ENCODE measurements around the gene SREK1IP1.
"Not testable (repeated sequence)": the region's sequence is repeated elsewhere in the genome, so short reads cannot be mapped to it uniquely, and the experiment has no call there.

SREK1IP1 gene

GRCh38 chr5:64763948-64764503 is 4.5 kb downstream of the SREK1IP1 start:
- DNase-seq: no peak

GRCh38 chr5:64759960-64760660 is 8.4 kb downstream of the SREK1IP1 start:
- DNase-seq: no peak

- DNase-seq: no peak
Observed at GRCh38 chr5:64758901-64759300, 9.6 kb downstream of the SREK1IP1 start.

- DNase-seq: no peak
Observed at GRCh38 chr5:64754066-64754465, 14.4 kb downstream of the SREK1IP1 start.

GRCh38 chr5:64749385-64749784 is 19.1 kb downstream of the SREK1IP1 start:
- DNase-seq: no peak

GRCh38 chr5:64746446-64746845 is 22.0 kb downstream of the SREK1IP1 start:
- DNase-seq: no peak

- DNase-seq: no peak
Observed at GRCh38 chr5:64744914-64745313, 23.6 kb downstream of the SREK1IP1 start.

DNA sequence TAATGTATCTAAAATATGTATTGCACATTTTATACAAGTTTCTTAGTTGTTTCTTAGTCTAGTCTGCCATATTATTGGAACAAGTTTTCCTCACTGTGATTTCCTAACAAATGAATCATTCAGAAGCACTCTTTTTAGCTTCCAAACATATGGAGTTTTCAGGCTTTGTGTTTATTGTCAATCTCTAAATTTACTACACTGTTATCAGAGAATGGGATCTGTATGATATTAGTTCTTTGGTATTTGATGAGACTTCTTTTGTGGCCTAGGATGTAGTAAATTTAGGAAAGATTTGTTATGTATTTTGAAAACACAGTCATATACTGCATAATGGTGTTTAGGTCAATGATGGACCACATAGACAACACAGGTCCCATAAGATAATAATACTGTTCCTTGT is 25.7 kb downstream of the SREK1IP1 start:
- DNase-seq: no peak

- no peak for DNase-seq
Observed at GRCh38 chr5:64742411-64742810, 26.1 kb downstream of the SREK1IP1 start.

DNA sequence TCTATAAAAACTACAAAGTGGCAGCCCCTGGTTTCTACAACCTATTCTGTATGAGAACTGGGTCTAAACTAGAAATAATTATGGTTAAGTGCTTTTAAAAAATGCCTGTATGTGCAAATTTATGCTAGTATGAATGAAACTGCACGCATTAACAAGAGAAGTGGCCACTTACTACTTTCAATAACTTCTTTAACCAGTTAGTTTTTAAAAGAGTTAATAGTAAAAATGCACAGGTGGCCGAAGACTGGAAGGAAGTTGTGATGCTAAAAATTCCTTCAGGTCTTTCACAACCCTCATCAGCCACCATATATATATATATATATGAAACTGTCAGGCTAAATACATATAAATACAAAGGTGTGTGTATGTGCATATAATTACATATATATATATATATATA is 41.3 kb downstream of the SREK1IP1 start:
- no peak for DNase-seq

DNA sequence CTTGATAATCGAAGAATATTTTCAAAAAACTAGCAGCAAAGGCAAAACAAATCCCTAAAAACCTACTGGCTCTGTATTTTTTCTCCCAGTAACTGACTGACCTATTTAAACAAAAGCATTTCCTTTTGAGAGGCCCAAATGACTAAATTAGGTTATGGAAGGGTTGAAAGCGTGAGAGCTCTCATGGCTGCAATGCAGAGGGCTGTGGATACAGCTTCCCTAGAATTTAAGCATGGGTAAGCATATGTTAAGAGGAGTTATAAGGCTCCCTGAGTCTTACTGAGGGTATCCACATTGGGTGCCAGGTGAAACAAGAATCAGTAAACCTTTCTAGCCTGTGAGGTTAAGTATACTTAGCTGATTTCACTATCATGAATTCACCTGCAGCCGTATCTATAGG is 45.9 kb downstream of the SREK1IP1 start:
- no peak for DNase-seq

- DNase-seq: not testable (repeated sequence)
Observed at GRCh38 chr5:64714495-64714894, 54.0 kb downstream of the SREK1IP1 start.

DNA sequence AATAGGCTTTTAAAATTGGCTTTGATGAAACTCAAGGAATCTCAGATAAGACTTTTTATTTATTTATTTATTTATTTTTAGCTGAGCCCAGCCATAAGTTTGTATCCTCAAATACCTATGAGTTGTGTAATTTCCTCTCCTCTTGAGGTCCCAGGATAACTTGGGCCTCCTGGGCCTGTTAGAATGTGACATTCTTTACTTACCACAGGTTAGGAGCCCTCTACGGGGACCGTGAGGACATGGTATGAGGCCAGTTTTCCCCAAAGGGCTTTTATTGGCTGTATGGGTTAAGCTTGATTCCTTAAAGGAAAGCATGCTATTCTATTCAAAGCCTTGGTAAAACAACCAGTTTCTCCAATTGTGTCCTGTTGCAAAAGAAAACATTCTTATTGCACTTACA is 61.3 kb downstream of the SREK1IP1 start:
- DNase-seq: no peak

- DNase-seq: not testable (repeated sequence)
Observed at GRCh38 chr5:64706074-64706473, 62.4 kb downstream of the SREK1IP1 start.

DNA sequence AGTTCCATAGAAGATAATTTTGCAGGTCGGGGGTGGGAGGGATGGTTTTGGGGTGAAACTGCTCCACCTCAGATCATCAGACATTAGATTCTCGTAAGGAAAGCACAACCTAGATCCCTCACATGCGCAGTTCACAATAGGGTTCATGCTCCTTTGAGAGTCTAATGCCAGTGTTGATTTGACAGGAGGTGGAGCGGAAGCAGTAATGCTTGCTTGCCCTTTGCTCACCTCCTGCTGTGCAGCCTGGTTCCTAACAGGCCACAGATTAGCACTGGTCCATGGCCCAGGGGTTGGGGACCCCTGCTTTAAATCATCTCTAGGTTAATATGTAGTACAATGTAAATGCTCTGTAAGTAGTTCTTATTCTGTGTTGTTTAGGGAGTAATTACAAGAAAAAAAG is 67.7 kb downstream of the SREK1IP1 start:
- no peak for DNase-seq

DNA sequence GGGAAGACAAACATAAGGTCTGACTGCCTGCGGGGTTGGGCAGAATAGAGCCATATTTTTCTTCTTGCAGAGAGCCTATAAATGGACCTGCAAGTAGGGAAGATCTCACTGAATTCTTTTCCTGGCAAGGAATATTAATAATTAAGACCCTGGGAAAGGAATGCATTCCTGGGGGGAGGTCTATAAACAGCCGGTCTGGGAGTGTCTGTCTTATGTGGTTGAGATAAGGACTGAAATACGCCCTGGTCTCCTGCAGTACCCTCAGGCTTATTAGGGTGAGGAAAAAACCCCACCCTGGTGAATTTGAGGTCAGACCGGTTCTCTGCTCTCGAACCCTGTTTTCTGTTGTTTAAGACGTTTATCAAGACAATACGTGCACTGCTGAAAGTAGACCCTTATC is 72.1 kb downstream of the SREK1IP1 start:
- DNase-seq: not testable (repeated sequence)

DNA sequence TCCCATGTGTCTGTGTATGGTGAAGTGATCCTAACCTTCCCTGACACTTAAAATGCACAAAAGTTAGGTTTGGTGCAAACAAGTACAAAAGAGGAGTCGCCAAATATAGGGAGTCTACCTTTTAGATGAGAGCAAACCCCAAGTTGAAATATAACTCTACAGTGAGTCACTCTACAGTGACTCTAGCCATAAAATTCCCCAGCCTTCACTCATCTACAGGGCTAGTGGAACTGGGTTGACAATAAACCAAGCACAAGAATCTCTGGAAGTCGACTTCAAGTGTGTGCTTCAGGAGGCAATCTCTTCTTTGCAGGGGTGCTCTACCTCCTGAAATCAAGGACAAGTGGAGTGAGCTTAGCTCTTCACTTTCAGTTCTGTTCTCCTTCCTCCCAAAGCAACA is 74.9 kb downstream of the SREK1IP1 start:
- DNase-seq: no peak

DNA sequence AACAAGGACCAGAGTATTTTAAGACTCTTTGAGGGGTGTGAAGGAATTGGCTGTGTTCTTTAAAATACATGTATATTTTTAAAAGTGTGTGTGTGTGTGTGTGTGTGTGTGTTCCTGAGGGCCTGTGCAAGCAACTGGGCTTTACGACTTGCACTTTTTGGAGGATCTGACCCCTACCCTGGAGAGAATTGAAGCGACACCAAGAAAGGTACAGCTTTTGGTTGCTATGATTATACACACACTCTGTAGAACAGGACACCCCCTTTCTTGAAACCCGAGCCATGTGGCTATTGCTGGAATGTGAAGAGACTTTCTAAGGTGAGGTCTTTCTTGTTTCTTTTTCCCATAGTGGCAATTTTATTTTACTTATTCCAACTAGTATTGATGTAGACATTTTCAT is 77.2 kb downstream of the SREK1IP1 start:
- DNase-seq: no peak

- DNase-seq: no peak
Observed at GRCh38 chr5:64690417-64691151, 77.9 kb downstream of the SREK1IP1 start, which contains the start of gene SHISAL2B. Gene SHISAL2B (plus strand): TSS chr5:64690503. CDS start chr5:64690624, 121 bp downstream.

DNA sequence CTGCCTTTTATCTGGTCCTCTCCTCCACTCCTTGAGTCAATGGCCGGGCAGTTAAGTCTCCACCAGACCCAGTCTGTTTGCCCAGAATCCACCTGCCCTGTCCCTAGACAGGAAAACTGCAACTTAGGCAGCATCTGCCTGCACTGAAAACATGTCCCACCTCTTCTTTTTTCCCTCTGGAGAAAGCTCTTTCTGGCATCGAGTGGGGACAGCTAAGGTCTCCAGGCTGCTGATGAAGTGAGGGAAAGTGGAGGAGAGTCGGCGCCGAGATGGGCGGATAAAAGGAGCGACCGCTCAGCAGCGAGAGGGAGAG is 78.4 kb downstream of the SREK1IP1 start:
- no peak for DNase-seq

DNA sequence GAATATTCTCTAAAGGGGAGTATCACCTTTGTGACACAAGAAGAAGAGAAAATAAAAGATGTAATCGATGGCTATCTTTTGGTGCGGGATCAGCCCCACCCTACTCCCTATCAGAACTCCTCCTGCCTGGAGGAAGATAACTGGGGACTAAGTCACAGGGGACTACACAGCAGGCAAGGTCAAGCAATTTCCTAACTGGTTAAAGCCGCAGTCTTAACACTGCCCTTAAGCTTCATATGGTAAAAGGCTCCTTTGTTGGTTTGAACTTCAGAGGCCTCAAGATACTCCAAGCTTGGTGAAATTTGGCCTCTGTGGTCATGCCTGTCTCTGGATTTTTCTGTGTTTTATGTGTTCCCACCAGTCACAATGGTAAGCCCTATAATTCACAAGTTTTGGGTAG is 79.5 kb downstream of the SREK1IP1 start:
- DNase-seq: no peak

- DNase-seq: no peak
Observed at GRCh38 chr5:64688391-64688790, 80.1 kb downstream of the SREK1IP1 start.

DNA sequence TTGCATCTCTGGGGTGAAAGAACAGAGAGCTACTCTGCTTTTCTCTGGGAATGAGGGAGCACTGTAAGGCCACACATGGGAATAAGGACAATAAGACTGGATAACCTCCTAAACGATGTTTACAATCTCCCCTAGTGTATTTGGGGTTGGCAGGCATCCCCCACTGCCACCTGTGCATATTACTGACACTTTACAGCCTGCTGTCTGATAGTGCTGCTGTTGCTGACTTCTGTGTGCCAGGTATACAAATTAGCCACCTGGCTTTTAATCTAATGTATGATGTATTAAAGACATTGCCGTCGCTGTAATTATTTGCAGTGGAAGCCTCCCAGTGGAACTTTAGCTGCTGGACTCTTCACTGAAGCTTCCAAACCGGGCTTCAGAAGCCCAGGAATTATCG is 82.6 kb downstream of the SREK1IP1 start:
- no peak for DNase-seq

DNA sequence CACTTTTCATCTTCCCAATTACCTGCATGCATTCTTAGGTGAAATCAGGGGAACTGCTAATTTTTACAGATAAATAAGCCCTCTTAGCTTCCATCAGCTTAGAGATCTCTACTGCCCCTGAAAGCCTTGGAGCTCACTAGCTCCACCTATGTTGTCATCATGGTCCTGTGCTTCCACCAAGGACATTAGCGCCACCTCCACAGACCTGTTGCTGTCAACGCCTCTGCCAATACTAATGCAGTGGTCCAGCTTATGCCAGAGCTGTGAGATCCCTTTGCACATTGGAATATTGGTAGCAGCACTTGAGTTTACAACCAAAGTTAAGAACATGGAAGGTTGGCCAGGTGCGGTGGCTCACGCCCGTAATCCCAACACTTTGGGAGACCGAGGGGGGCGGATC is 85.9 kb downstream of the SREK1IP1 start:
- DNase-seq: no peak

Measured in NCI-H2029 treated with DMSO at 0.1 percent for 48 hours (cell line).